ENCODE measurements around the gene FILIP1. TPM values are rescaled to one million over a fixed set of nuclear protein-coding genes. Genes with fewer than 3 reads are reported as not detected.

The FILIP1 gene
- total RNA-seq, 3 donors from 2014 or later (not counting 1 experiment from before 2014, with no cell fraction given): not detected

- WGBS (ENCODE audit: insufficient coverage): 40% methylated on average over 2 of the region's 2 CpGs
- no peak overlapping the region for H3K27ac ChIP-seq (ENCODE audit: low read length)
- Mint-ChIP-seq H3K27ac (no peak overlapping the region), H3K27me3 (ENCODE audit: low read depth in 2 of 2) (peaks cover 0 to 6% of the 10 kb centered on the region in 2 donors), H3K4me3 (no peak overlapping the region), H3K9me3 (no peaks in the 10 kb centered on the region), H3K36me3 (no peaks in the 10 kb centered on the region), H3K4me1 (no peaks in the 10 kb centered on the region)
- H3K4me3 ChIP-seq (ENCODE audit: low read length): no peak overlapping the region
- no peak for DNase-seq
- TF ChIP-seq CTCF (IDR thresholded peaks at IDR 0.05): no peak
- intact Hi-C loops (cut with micrococcal nuclease): no loop called here
- no peak for ATAC-seq
- no peaks in the 10 kb centered on the region for H3K36me3 ChIP-seq (ENCODE audit: control insufficient read depth, insufficient read depth, low read length)
- no peaks in the 10 kb centered on the region for H3K4me1 ChIP-seq (ENCODE audit: control insufficient read depth, insufficient read depth, low read length)
- no peaks in the 10 kb centered on the region for H3K9me3 ChIP-seq (ENCODE audit: control insufficient read depth, insufficient read depth, low read length)
- H3K27me3 ChIP-seq (ENCODE audit: control insufficient read depth, insufficient read depth, low read length): no peaks in the 10 kb centered on the region
Observed at GRCh38 chr6:75381877-75382633, 111.5 kb downstream of the FILIP1 start.

GRCh38 chr6:75379536-75379935, 114.1 kb downstream of the FILIP1 start:
- TF ChIP-seq CTCF (IDR thresholded peaks at IDR 0.05): no peak
- no peaks in the 10 kb centered on the region for H3K4me1 Mint-ChIP-seq
- Histone ChIP-seq H3K27ac (ENCODE audit: low read length) (no peak overlapping the region), H3K9me3 (ENCODE audit: control insufficient read depth, insufficient read depth, low read length) (no peaks in the 10 kb centered on the region), H3K27me3 (ENCODE audit: control insufficient read depth, insufficient read depth, low read length) (no peaks in the 10 kb centered on the region), H3K4me1 (ENCODE audit: control insufficient read depth, insufficient read depth, low read length) (no peaks in the 10 kb centered on the region), H3K4me3 (ENCODE audit: low read length) (no peak overlapping the region), H3K36me3 (ENCODE audit: control insufficient read depth, insufficient read depth, low read length) (no peaks in the 10 kb centered on the region)
- H3K9me3 Mint-ChIP-seq: no peaks in the 10 kb centered on the region
- H3K27ac Mint-ChIP-seq: no peak overlapping the region
- peaks cover 0 to 6% of the 10 kb centered on the region in 2 donors for H3K27me3 Mint-ChIP-seq (ENCODE audit: low read depth in 2 of 2)
- DNase-seq (no peak), ATAC-seq (no peak)
- H3K4me3 Mint-ChIP-seq: no peak overlapping the region
- intact Hi-C loops (cut with micrococcal nuclease): no loop called here
- WGBS (ENCODE audit: insufficient coverage): 87% methylated on average over 4 of the region's 4 CpGs
- H3K36me3 Mint-ChIP-seq: no peaks in the 10 kb centered on the region

- H3K27ac ChIP-seq (ENCODE audit: low read length): no peak overlapping the region
Observed at GRCh38 chr6:75378101-75378500, 115.5 kb downstream of the FILIP1 start.

More at GRCh38 chr6:75378101-75378500, 115.5 kb downstream of the FILIP1 start:
- Mint-ChIP-seq H3K4me3 (no peak overlapping the region), H3K36me3 (no peaks in the 10 kb centered on the region), H3K9me3 (no peaks in the 10 kb centered on the region), H3K27me3 (ENCODE audit: low read depth in 2 of 2) (peaks cover 0 to 3% of the 10 kb centered on the region in 2 donors), H3K4me1 (no peaks in the 10 kb centered on the region), H3K27ac (no peak overlapping the region)
- H3K4me3 ChIP-seq (ENCODE audit: low read length): no peak overlapping the region
- H3K9me3 ChIP-seq (ENCODE audit: control insufficient read depth, insufficient read depth, low read length): no peaks in the 10 kb centered on the region
- ATAC-seq (no peak), DNase-seq (no peak)
- TF ChIP-seq CTCF (IDR thresholded peaks at IDR 0.05): no peak
- intact Hi-C loops (cut with micrococcal nuclease): no loop called here
- H3K27me3 ChIP-seq (ENCODE audit: control insufficient read depth, insufficient read depth, low read length): no peaks in the 10 kb centered on the region
- WGBS (ENCODE audit: insufficient coverage): 50% methylated on average over 2 of the region's 2 CpGs
- no peaks in the 10 kb centered on the region for H3K4me1 ChIP-seq (ENCODE audit: control insufficient read depth, insufficient read depth, low read length)
- H3K36me3 ChIP-seq (ENCODE audit: control insufficient read depth, insufficient read depth, low read length): no peaks in the 10 kb centered on the region
